IMR-90 (cell line): ENCODE results near the gene SLC35B3.

Source experiments
- BHLHE40 ChIP-seq: fragments of 150-350 bp; IDR thresholded peaks from 2 replicates; pipeline ENCODE4 v1.6.1; 2016; ENCODE audit warnings: mild to moderate bottlenecking, low read depth, low read length
- CEBPB ChIP-seq: IDR thresholded peaks from 2 replicates; pipeline ENCODE4 v1.6.1; 2012; ENCODE audit warnings: low read depth, low read length, improper control_type of control experiment
- FOS ChIP-seq: fragments of 150-350 bp; IDR thresholded peaks from 2 replicates; pipeline ENCODE4 v1.6.1; 2016; ENCODE audit warnings: low read depth, low read length
- MAFK ChIP-seq: IDR thresholded peaks from 2 replicates; pipeline ENCODE4 v1.6.1; 2012; ENCODE audit warnings: low read depth, low read length, improper control_type of control experiment
- NFE2L2 ChIP-seq: fragments of 150-350 bp; IDR thresholded peaks from 2 replicates; pipeline ENCODE4 v1.6.1; 2016; ENCODE audit warnings: low read depth, mild to moderate bottlenecking, low read length
- POLR2A ChIP-seq: IDR thresholded peaks from 2 replicates; pipeline ENCODE4 v1.6.1; 2012; ENCODE audit warnings: mild to moderate bottlenecking, low read depth, low read length
- RAD21 ChIP-seq: IDR thresholded peaks from 2 replicates; pipeline ENCODE4 v1.6.1; 2012; ENCODE audit warnings: low read length, improper control_type of control experiment
- RCOR1 ChIP-seq: IDR thresholded peaks from 2 replicates; pipeline ENCODE4 v1.6.1; 2012; ENCODE audit warnings: mild to moderate bottlenecking, low read length, improper control_type of control experiment; ENCODE audit not compliant: insufficient replicate concordance
- SMC3 ChIP-seq: fragments of 150-350 bp; IDR thresholded peaks from 2 replicates; pipeline ENCODE4 v1.6.1; 2016; ENCODE audit warnings: low read depth, mild to moderate bottlenecking, antibody characterized with exemption, low read length, moderate library complexity
- TF ChIP-seq, protein P1 (sequence below): conservative IDR thresholded peaks from 2 replicates; pipeline ENCODE4 v1.5.1; 2012; ENCODE audit warnings: mild to moderate bottlenecking, low read depth, low read length, improper control_type of control experiment
- TF ChIP-seq, protein P2 (sequence below): fragments of 150-350 bp; IDR thresholded peaks from 2 replicates; pipeline ENCODE4 v1.6.1; 2017; ENCODE audit warnings: mild to moderate bottlenecking, antibody characterized with exemption, low read length, low read depth
- TF ChIP-seq, protein P3 (sequence below): fragments of 150-350 bp; IDR thresholded peaks from 2 replicates; pipeline ENCODE4 v1.6.1; 2016; ENCODE audit warnings: low read depth, mild to moderate bottlenecking, low read length, moderate library complexity, borderline replicate concordance

DNA sequence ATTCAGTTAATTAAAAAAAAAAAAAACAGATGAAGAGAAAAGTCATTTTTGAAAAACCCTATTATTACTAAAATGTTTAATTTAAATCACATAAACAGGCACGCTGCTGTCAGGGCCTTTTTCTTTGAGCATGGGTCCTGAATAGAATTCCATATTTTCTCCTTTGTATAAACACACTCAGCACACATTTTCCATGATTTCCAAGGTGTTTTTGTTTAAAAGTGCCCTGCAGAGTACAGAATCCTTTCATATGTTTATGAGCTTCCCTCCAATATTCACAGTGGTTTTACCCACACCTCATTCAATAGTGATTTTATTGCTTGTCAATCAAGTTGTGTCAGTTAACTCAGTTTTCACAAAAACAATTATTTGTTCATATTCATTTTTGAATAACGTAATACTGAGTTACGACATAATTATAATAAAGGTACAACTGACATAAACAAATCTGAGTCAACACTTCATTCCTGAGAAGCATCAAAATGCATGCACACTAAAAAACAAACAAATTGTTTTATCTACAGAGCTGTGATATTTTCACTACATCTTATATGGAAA lies 15.2 kb downstream of the SLC35B3 start:
- TF ChIP-seq POLR2A = no peak
- TF ChIP-seq, protein P1, sequence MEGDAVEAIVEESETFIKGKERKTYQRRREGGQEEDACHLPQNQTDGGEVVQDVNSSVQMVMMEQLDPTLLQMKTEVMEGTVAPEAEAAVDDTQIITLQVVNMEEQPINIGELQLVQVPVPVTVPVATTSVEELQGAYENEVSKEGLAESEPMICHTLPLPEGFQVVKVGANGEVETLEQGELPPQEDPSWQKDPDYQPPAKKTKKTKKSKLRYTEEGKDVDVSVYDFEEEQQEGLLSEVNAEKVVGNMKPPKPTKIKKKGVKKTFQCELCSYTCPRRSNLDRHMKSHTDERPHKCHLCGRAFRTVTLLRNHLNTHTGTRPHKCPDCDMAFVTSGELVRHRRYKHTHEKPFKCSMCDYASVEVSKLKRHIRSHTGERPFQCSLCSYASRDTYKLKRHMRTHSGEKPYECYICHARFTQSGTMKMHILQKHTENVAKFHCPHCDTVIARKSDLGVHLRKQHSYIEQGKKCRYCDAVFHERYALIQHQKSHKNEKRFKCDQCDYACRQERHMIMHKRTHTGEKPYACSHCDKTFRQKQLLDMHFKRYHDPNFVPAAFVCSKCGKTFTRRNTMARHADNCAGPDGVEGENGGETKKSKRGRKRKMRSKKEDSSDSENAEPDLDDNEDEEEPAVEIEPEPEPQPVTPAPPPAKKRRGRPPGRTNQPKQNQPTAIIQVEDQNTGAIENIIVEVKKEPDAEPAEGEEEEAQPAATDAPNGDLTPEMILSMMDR = no peak
- TF ChIP-seq SMC3 = no peak
- TF ChIP-seq RCOR1 = no peak
- TF ChIP-seq, protein P2, sequence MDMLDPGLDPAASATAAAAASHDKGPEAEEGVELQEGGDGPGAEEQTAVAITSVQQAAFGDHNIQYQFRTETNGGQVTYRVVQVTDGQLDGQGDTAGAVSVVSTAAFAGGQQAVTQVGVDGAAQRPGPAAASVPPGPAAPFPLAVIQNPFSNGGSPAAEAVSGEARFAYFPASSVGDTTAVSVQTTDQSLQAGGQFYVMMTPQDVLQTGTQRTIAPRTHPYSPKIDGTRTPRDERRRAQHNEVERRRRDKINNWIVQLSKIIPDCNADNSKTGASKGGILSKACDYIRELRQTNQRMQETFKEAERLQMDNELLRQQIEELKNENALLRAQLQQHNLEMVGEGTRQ = no peak
- no peak for TF ChIP-seq RAD21
- no peak for TF ChIP-seq NFE2L2
- TF ChIP-seq, protein P3, sequence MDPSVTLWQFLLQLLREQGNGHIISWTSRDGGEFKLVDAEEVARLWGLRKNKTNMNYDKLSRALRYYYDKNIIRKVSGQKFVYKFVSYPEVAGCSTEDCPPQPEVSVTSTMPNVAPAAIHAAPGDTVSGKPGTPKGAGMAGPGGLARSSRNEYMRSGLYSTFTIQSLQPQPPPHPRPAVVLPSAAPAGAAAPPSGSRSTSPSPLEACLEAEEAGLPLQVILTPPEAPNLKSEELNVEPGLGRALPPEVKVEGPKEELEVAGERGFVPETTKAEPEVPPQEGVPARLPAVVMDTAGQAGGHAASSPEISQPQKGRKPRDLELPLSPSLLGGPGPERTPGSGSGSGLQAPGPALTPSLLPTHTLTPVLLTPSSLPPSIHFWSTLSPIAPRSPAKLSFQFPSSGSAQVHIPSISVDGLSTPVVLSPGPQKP = no peak
- TF ChIP-seq MAFK = no peak
- no peak for TF ChIP-seq CEBPB
- no peak for TF ChIP-seq BHLHE40
- TF ChIP-seq FOS = no peak
